HepG2 (cell line): ENCODE data around the gene SIVA1. TPM values are rescaled to one million over a fixed set of nuclear protein-coding genes. Genes with fewer than 3 reads are reported as not detected.

Source experiments
- ATAC-seq: fragments of 200-7000 bp; cut with Tn5 transposase; 3 replicates; pipeline ENCODE4 v1.9.1; 2020; ENCODE audit warnings: mild to moderate bottlenecking, moderate library complexity
- BruUV-seq: library from RNA; stranded (reverse); fragments of 400-500 nt; replicated peaks from 2 replicates; lab custom pipeline; 2021; lab: Mats Ljungman, UMichigan
- CTCF ChIA-PET: fragments of 300-600 bp; formaldehyde crosslinking; extraction: SDS; loops from one replicate; lab custom pipeline; 2021; ENCODE audit warnings: low total read pairs, inconsistent platforms, low intra/inter-chr PET ratio; lab: Yijun Ruan, JAX
- POLR2A ChIA-PET: fragments of 350-600 bp; sonication (Branson Sonifier 250); formaldehyde crosslinking; loops from one replicate; lab custom pipeline; 2020; ENCODE audit warnings: antibody characterized with exemption, inconsistent platforms; lab: Yijun Ruan, JAX
- DNase-seq: peaks from one replicate; pipeline ENCODE4 v3.0.0-alpha.2; 2015; ENCODE audit warnings: low spot score
- FAIRE-seq: peaks from 3 replicates; lab custom pipeline; 2011; peaks lifted over from hg19 to GRCh38; lab: Jason Lieb, UNC
- H2AFZ ChIP-seq: one replicate; pipeline ENCODE4 v1.6.1; 2011; ENCODE audit warnings: low read length, inconsistent platforms
- H3K27ac ChIP-seq: fragments of 300-600 bp; 3 replicates; pipeline ENCODE4 v1.8.0; 2011; ENCODE audit warnings: mixed run types, mild to moderate bottlenecking, mixed read lengths, low read length, inconsistent platforms; ENCODE audit not compliant: insufficient read depth; ENCODE audit errors: extremely low read length
- H3K27me3 ChIP-seq, 2 experiments: fragments of 200-600 bp in 1 of 2; 2 replicates in 1 of 2; 3 replicates in 1 of 2; pipeline versions ENCODE4 v1.6.0 to v1.8.0; 2011; ENCODE audit warnings: low read length in 2 of 2, mild to moderate bottlenecking in 2 of 2, moderate library complexity in 2 of 2, inconsistent platforms in 1 of 2; ENCODE audit not compliant: insufficient read depth in 2 of 2, control insufficient read depth in 1 of 2
- H3K36me3 ChIP-seq, 2 experiments: fragments of 200-600 bp in 1 of 2; replicated peaks in 1 of 2; 2 replicates in 1 of 2; 3 replicates in 1 of 2; pipeline versions ENCODE4 v1.5.1 to v1.8.0; 2011; ENCODE audit warnings: low read length in 2 of 2, inconsistent platforms in 1 of 2; ENCODE audit not compliant: insufficient read depth in 2 of 2, control insufficient read depth in 1 of 2
- H3K4me1 ChIP-seq: 2 replicates; pipeline ENCODE4 v1.5.1; 2012; ENCODE audit warnings: low read length, inconsistent platforms; ENCODE audit not compliant: insufficient read depth
- H3K4me2 ChIP-seq: 2 replicates; pipeline ENCODE4 v1.6.0; 2011; ENCODE audit warnings: low read depth, low read length, inconsistent platforms
- H3K4me3 ChIP-seq, 3 experiments: fragments of 200-600 bp in 1 of 3; sonication (generic), shearing (Covaris generic) in 1 of 3; replicated peaks in 1 of 3; 2 replicates each; pipeline ENCODE4 v1.5.1; 2011 to 2016; ENCODE audit warnings: low read length in 3 of 3, inconsistent platforms in 2 of 3, low read depth in 2 of 3, mild to moderate bottlenecking in 2 of 3, control low read depth in 1 of 3, mixed read lengths in 1 of 3; ENCODE audit not compliant: insufficient read depth in 1 of 3
- H3K79me2 ChIP-seq: one replicate; pipeline ENCODE4 v1.6.1; 2011; ENCODE audit warnings: low read length, inconsistent platforms; ENCODE audit not compliant: insufficient read depth
- H3K9ac ChIP-seq: 2 replicates; pipeline ENCODE4 v1.6.0; 2011; ENCODE audit warnings: mild to moderate bottlenecking, low read depth, low read length, inconsistent platforms; ENCODE audit not compliant: insufficient read depth
- H3K9me3 ChIP-seq: 2 replicates; pipeline ENCODE4 v1.5.1; 2012; ENCODE audit warnings: mild to moderate bottlenecking, low read length
- H4K20me1 ChIP-seq: 2 replicates; pipeline ENCODE4 v1.6.0; 2011; ENCODE audit warnings: inconsistent platforms, mild to moderate bottlenecking, low read length, moderate library complexity; ENCODE audit not compliant: insufficient read depth
- AGO2 ChIP-seq: fragments of 200-400 bp; formaldehyde crosslinking; optimal IDR thresholded peaks from 2 replicates; pipeline ENCODE3; 2017; ENCODE audit warnings: mild to moderate bottlenecking, low read depth, low read length, moderate library complexity
- AKAP8 ChIP-seq: sonication (generic); formaldehyde crosslinking; IDR thresholded peaks from 2 replicates; pipeline ENCODE4 v1.5.1; 2020; ENCODE audit warnings: mild to moderate bottlenecking, missing genetic modification reagents
- MAZ ChIP-seq, 2 experiments: sonication (generic) in 1 of 2; formaldehyde crosslinking in 1 of 2; IDR thresholded peaks; 2 replicates each; pipeline versions ENCODE4 v1.5.0 to v1.6.1; 2012 to 2020; ENCODE audit warnings: low read depth in 2 of 2, mild to moderate bottlenecking in 2 of 2, borderline replicate concordance in 1 of 2, improper control_type of control experiment in 1 of 2, low read length in 1 of 2, missing genetic modification reagents in 1 of 2, moderate library complexity in 1 of 2
- POLR2A ChIP-seq, 2 experiments: IDR thresholded peaks; 2 replicates each; pipeline ENCODE4 v1.6.1; 2011; ENCODE audit warnings: low read depth in 2 of 2, low read length in 2 of 2, mild to moderate bottlenecking in 1 of 2, moderate library complexity in 1 of 2; ENCODE audit not compliant: insufficient read depth in 1 of 2
- RBFOX2 ChIP-seq: fragments of 200-400 bp; formaldehyde crosslinking; IDR thresholded peaks from 2 replicates; pipeline ENCODE4 v1.6.1; 2017; ENCODE audit warnings: low read depth, mild to moderate bottlenecking, low read length
- SOX5 ChIP-seq: IDR thresholded peaks from 2 replicates; pipeline ENCODE4 v1.6.1; 2016; ENCODE audit warnings: borderline replicate concordance
- WGBS: methylation state at CpG from one replicate; pipeline ENCODE4 v1.1.6; 2017; ENCODE audit warnings: low lambda C conversion rate; 5-methylcytosine and 5-hydroxymethylcytosine counted together
- in situ Hi-C: cut with HindIII; loops from 2 replicates; pipeline ENCODE4 v1.10.0; 2017; ENCODE audit warnings: low pct_unique_long_range_greater_than_20kb; ENCODE audit not compliant: extremely low pct_ligation_motif_present
- intact Hi-C: fragments of 100-400 bp; cut with micrococcal nuclease; formaldehyde crosslinking; loops from one replicate; pipeline ENCODE4 v1.10.0; 2022; ENCODE audit not compliant: unreplicated experiment
- polyA plus RNA-seq, 8 experiments: library from polyadenylated mRNA; depleted of rRNA in 3 of 8; stranded (reverse) in 7 of 8; unstranded in 1 of 8; fragments of >200 nt; fragmentation: Illumina TruSeq in 4 of 8; extraction: Trizol in 4 of 8; gene quantifications; 2 replicates each; pipeline versions ENCODE4 v1.2.1 to v1.2.3, GENCODE V29; 2011 to 2016; ENCODE audit warnings: low read depth in 4 of 8, missing spikeins in 1 of 8, mixed read lengths in 1 of 8; ENCODE audit not compliant: insufficient read depth in 1 of 8
- total RNA-seq, 5 experiments: library from RNA; depleted of rRNA; stranded (reverse); fragments of >200 nt; fragmentation: Illumina TruSeq; extraction: Trizol; gene quantifications; 2 replicates each; pipeline ENCODE4 v1.2.3, GENCODE V29; 2016; ENCODE audit warnings: low read depth in 1 of 5
- TF ChIP-seq, protein P1 (sequence below): IDR thresholded peaks from 2 replicates; pipeline ENCODE4 v1.6.1; 2012; ENCODE audit warnings: inconsistent platforms

Gene SIVA1
- total and polyA plus RNA-seq, 2 of the 13 experiments (the other 11 are each of a cell fraction or from before 2014, with no cell fraction given): 123 to 186 TPM

GRCh38 chr14:104771374-104771773 is 18.4 kb downstream of the SIVA1 start:
- POLR2A ChIA-PET: interaction anchor here (3.3 kb wide), 1 partner anchor 18 kb away, joined by 32 read pairs; the partner anchor contains the start of gene SIVA1
- peaks cover 20 to 35% of the 10 kb centered on the region in 2 experiments; a peak in 4 of 5 replicates for H3K36me3 ChIP-seq
- no TSS peak for BruUV-seq
- H3K4me3 ChIP-seq: no peak overlapping the region
- no peak overlapping the region for H3K9ac ChIP-seq
- peaks cover 25% of the 10 kb centered on the region for H3K4me1 ChIP-seq
- H3K27me3 ChIP-seq: no peaks in the 10 kb centered on the region; a peak in 1 of 5 replicates
- no peak overlapping the region for H2AFZ ChIP-seq
- no peak for DNase-seq
- ATAC-seq: no peak
- H3K4me2 ChIP-seq: no peak overlapping the region
- peaks cover 8% of the 10 kb centered on the region for H3K9me3 ChIP-seq
- CTCF ChIA-PET: no interaction called here
- intact Hi-C loops (no loop called here), in situ Hi-C loops (no loop called here)
- no peak overlapping the region for H3K27ac ChIP-seq
- 0 out of 2 replicates have a peak, but pooled peaks cover 1% of the 10 kb centered on the region for H4K20me1 ChIP-seq
- TF ChIP-seq MAZ (IDR thresholded peaks at IDR 0.05; ENCODE audit: borderline replicate concordance, low read depth, low read length) (no peak), MAZ (CRISPR knock-in tag; IDR thresholded peaks at IDR 0.05; ENCODE audit: low read depth) (no peak), SOX5 (CRISPR knock-in tag) (no peak), AGO2 (peak; percentile 40), POLR2A (IDR thresholded peaks at IDR 0.05; ENCODE audit: insufficient read depth in 1 of 2, low read depth in 2 of 2, low read length in 2 of 2) (peak in 1 of 2 experiments; percentile 31; a peak in 2 of 4 replicates), AKAP8 (CRISPR knock-in tag) (0 out of 2 replicates have a peak, but pooled peaks have one; percentile 14), RBFOX2 (peak; percentile 18; the same call in 1 of the 2 replicates)
- TF ChIP-seq, protein P1, sequence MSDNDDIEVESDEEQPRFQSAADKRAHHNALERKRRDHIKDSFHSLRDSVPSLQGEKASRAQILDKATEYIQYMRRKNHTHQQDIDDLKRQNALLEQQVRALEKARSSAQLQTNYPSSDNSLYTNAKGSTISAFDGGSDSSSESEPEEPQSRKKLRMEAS: no peak
- FAIRE-seq: no peak
- 100% methylated on average over 1 of the region's 4 CpGs for WGBS
- H3K79me2 ChIP-seq: peaks cover 16% of the 10 kb centered on the region
